Fibroblast of the aortic adventitia (primary cell): ENCODE data around the gene CCDC57. TPM values are rescaled to one million over a fixed set of nuclear protein-coding genes. Genes with fewer than 3 reads are reported as not detected.

Experiments used
- DNase-seq: peaks from one replicate; pipeline ENCODE4 v3.0.0-alpha.2; 2010; ENCODE audit warnings: low read depth
- H3K4me3 ChIP-seq: 2 replicates; pipeline ENCODE4 v1.5.1; 2011; ENCODE audit warnings: low read depth, mild to moderate bottlenecking, control low read depth, low read length, moderate library complexity
- CTCF ChIP-seq: IDR thresholded peaks from 2 replicates; pipeline ENCODE4 v1.5.1; 2011; ENCODE audit warnings: mild to moderate bottlenecking, low read length, control low read depth, inconsistent platforms; ENCODE audit not compliant: insufficient read depth
- total RNA-seq: library from RNA; depleted of rRNA; stranded (reverse); fragments of >200 nt; gene quantifications from 2 replicates; pipeline ENCODE4 v1.2.3, GENCODE V29; 2012; ENCODE audit warnings: low replicate concordance

The CCDC57 gene
- total RNA-seq, 1 donor = 15.2 TPM

DNA sequence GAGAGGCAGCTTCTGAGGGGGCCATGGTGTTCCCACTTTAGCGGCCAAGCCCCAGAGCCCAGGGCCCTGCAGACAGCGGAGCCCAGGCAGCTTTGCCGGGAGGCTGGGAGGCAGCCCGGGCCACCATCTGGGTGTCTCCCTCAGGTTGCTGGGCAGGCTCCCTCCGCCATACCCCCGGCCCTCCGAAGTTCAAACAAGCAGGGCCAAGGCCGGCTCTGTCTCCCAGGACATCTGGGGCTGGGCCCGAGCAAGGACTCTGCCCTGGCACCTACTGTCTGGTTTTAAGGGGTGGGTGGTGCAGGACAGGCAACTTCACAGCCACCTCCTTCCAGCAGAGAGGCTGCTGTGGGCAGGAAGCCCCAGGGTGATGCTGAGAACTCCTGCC, 149.7 kb downstream of the CCDC57 start:
- no peak for DNase-seq

GRCh38 chr17:82062076-82062983, 150.3 kb downstream of the CCDC57 start:
- H3K4me3 ChIP-seq = no peak overlapping the region
- no peak for DNase-seq
- no peak for TF ChIP-seq CTCF

More for the DNA sequence above, 149.7 kb downstream of the CCDC57 start:
- H3K4me3 ChIP-seq = no peak overlapping the region
- no peak for TF ChIP-seq CTCF

DNA sequence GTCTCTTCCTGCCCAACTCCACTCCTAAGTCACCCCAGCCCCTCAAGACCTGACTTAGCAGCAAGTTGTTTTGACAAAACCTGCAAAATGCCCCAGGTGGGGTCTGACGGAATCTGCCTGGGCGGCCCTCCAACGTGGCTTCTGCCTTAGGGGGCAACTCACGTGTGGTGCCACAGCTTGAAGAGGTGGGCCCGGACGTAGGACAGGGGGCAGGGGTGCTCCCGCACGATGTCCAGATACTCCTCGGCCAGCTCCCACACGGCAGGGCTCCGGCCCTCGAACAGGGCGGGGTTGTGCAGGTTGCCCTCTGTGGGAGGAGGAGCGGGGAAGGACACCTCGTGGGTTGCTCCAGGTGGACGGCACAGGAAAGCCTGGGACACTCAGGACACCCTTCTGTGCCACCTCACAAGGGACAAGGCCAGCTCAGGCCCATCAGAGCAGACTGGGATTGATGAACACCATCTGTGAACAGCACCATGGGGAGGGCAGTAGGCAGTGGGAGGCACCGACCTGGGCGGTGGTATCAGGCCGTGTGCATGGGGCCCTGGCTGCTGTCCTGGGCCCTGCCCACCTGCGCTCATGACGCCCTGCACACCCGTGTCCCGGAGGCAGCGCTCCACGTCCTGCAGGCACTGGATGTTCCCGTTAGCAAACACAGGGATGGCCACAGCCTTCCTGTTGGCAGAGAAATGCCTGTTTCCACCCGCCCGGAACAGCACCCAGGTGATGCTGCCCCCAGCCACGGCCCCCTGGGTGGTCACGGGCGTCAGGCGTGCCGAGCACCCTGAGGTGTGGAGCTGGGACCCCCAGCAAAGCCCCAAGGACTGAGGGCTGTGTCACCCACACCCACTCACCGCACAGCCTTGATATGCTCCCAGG, 151.4 kb downstream of the CCDC57 start:
- TF ChIP-seq CTCF = no peak
- H3K4me3 ChIP-seq = no peak overlapping the region
- DNase-seq = no peak

DNA sequence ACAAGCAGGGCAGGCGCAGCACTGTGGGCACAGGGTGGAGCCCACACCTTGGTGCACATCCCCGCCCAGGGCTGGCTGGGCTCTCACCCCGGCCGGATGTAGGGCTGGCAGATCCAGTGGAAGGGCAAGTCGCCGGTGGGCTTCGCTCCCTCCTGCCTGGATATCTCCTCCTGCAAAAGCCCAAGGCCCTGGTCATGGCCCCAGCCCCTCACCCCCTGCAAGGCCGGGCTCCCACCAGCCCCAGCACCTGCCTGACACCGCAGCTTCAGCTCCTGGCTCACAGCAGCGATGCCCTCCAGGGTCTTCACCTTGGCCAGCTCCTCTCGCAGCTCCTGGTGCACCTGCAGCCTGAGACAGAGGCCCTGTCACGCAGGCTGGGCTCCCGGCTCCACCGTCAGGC, 152.0 kb downstream of the CCDC57 start:
- TF ChIP-seq CTCF = no peak
- H3K4me3 ChIP-seq = no peak overlapping the region
- DNase-seq = no peak

GRCh38 chr17:82060001-82060380, 152.7 kb downstream of the CCDC57 start:
- H3K4me3 ChIP-seq = no peak overlapping the region
- no peak for DNase-seq
- no peak for TF ChIP-seq CTCF

DNA sequence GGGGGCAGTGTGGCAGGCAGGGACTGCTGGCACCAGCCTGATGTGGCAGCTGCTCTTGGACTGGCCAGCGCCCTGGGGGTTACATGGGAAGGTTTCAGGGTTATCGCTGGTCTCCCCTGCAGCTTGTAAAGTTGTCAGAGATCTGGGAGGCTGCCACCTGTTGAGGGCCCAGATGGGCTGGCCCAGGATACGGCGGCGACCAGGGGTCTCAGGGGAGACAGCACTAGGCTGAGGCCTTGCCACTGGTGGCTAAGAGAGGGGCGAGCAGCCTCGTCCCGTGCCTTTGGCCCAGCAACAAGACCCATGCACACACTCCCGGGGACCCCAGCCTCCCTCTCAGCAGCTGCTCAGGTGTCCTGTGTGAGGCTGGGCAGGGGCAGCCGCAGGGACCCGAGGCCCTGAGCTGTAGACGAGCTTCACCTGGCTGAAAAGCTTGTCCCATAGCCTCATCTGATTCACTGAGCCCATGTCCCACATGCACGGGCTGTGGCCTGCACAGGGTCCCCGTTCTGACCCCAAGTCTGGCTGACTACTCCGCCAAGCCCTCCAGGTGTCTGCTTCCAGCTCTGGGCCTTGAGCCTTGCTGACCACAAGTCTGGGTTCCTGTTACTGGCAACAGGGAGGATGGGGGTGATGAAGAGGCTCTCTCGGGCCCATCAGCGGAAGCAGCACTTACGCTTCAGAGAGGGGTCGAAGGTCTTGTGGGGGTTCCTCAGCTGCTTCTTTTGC, 153.2 kb downstream of the CCDC57 start:
- DNase-seq = no peak
- H3K4me3 ChIP-seq = no peak overlapping the region
- TF ChIP-seq CTCF = no peak
